ENCODE results near the gene GYS1.

Gene GYS1

DNA sequence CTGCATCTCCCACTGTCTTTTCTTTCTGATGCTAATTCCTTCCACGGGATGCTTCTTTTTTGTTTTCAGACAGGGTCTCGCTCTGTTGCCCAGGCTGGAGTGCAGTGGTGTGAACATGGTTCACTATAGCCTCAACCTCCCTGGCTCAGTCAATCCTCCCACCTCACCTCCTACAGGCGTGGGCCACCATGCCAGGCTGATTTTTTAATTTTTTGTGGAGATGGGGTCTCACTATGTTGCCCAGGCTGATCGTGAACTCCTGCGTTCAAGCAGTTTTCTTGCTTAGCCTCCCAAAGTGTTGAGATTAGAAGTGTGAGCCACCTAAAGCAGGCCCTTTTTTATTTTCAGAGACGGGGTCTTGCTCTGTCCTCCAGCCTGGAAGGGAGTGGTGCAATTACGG is 4.8 kb downstream of the GYS1 start:
- DNase-seq = no peak

- DNase-seq = no peak
These were observed 5.8 kb downstream of the GYS1 start for GRCh38 chr19:48987323-48987722.

GRCh38 chr19:48986211-48986610 is 6.9 kb downstream of the GYS1 start:
- DNase-seq = no peak

GRCh38 chr19:48985711-48986110 is 7.4 kb downstream of the GYS1 start:
- no peak for DNase-seq

- DNase-seq = no peak
These were observed 10.8 kb downstream of the GYS1 start for GRCh38 chr19:48982280-48982679.

GRCh38 chr19:48977061-48977460 is 16.0 kb downstream of the GYS1 start:
- DNase-seq = no peak

GRCh38 chr19:48975947-48976847 is 16.9 kb downstream of the GYS1 start:
- DNase-seq = no peak

- DNase-seq = no peak
These were observed 22.1 kb downstream of the GYS1 start for GRCh38 chr19:48970923-48971395.

DNA sequence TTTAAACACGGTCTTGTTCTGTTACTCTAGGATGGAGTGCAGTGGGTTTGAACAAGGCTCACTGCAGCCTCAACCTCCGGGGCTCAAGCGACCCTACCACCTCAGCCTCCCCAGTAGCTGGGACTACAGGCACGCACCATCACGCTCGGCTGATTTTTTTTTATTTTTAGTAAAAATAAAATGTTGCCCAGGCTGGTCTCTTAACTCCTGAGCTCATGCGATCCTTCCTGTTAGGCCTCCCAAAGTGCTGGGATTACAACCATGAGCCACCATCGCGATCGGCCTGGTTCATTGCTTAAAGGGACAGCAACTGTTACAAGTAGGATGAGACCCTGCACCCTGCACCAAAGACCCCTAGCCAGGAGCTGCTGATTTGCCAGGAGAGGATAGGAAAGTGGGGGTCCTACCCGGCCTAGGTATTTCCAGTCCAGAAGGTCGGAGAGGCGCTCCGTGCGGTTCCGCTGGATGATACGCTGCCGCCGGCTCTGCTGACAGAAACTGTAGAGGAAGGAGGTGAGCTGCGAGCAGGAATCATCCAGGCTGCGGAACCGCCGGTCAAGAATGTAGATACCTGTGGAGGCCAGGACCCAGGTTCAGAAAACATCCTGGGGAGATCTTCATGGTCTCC is 22.9 kb downstream of the GYS1 start:
- no peak for DNase-seq

DNA sequence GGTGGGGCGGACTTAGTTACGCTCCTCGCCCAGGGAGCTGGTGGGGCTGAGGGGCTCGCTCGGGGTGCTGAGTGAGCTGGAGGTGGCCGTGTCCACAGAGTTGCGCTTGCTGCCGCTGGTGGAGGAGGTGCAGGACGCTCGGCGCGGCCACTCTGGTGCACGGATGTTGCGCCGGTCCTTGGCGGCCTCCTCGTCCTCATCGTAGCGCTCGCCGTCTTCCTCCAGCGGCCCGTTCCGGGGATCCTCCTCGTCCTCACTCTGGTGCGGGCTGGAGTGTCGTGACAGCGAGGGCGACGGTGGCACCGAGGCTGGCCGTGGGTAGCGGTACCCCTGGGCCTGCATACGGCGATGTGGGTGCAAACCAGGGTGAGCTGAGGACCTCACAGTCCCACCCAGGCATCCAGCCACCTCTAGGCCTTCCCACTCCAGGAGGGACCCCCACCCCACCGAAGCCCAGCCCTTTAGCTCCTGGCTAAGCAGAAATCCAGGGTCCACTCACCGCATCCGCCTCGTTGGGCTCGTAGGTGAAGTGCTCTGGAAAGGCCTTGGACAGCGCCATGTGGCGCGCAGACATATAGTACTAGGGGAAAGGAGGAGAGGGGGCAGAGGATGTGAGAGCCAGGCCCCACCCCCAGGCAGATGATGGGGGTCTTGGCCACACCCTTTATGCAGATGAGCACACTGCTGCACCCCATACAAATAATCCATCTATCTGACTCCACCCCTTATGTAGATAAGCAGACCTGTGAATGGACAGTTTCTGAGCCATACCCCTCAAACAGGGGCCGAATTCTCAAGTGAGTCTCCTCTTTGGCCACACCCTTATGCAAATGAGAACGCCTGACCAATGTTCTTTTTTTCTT is 23.6 kb downstream of the GYS1 start:
- DNase-seq = no peak

- DNase-seq = no peak
These were observed 24.3 kb downstream of the GYS1 start for GRCh38 chr19:48968813-48969218.

DNA sequence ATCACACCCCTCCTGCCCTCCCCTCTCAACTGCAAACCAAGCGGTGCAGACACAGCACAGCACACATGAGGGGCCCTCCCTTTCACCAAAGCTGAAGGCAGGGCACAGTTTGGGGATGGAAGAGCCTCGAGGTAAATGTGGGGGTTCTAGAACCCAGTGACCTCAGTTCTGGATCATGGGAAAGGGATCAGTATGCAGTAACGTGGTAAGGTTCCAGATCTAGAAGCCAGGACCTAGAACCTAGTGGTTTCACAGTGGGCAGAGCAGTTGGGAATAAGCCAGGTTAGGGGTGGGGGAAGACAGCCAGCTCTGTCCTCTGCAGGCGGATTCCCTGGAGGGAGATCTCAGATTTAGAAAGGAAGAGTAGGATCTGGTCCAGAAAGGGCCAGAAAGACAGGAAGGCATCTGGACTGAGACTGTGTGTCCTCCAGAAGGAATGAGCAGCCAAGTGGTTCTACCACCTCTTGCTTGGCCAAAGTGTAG is 24.9 kb downstream of the GYS1 start:
- no peak for DNase-seq

DNA sequence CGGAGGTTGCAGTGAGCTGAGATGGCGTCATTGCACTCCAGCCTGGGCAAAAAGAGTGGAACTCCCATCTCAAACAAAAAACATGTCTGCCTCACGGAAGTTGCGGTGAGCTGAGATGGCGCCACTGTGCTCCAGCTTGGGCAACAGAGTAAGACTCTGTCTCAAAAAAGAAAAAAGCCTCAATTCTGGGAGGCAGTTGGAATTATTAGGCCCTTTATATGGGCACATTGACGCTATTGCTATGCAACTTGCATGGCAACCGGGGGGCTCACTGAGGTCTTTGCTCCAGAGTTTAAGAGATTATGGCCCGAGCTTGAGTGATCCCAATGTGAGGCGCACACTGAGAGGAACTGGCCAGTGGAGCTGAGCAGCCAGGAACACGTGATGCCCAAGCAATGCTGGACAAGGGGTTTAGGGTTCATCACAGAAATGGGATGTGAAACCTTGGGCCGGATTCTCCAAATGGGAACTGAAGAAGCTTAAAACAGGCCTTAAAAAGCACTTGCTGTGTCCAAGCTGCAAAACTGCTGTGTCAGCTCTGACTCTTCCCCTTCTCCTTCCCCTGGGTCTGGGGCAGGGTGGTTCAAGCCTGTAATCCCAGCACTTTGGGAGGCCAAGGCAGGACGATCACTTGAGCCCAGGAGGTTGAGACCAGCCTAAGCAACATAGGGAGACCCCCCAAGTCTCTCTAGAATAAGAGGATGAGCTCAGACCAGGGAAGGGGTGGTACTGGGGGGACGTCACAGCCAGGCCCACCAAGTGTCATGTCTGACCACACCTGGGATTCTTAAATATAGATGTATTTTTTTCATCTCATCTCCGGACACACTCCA is 25.5 kb downstream of the GYS1 start:
- DNase-seq = no peak

DNA sequence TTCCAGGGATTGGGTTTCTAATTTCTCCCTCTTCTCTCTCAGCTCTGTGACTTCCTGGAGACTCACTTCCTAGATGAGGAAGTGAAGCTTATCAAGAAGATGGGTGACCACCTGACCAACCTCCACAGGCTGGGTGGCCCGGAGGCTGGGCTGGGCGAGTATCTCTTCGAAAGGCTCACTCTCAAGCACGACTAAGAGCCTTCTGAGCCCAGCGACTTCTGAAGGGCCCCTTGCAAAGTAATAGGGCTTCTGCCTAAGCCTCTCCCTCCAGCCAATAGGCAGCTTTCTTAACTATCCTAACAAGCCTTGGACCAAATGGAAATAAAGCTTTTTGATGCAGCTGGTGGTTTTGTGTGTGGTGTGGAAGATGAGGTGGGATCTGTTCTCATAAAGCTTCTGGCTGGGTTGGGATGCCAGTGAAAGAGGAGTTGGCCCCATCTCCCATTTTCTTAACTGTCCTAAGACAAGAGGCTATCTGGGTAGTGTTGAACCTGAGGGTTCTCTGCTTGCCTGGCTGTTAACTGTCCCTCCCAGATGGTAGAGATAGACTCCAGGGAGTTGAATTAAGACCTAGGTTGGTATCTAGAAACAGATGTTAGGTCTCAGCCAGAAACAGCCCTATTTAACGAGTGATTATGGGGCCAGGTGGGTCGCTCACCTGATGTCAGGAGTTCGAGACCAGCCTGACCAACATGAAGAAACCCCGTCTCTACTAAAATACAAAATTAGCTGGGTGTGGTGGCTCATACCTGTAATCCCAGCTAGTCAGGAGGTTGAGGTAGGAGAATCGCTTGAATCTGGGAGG is 26.4 kb downstream of the GYS1 start:
- no peak for DNase-seq

DNA sequence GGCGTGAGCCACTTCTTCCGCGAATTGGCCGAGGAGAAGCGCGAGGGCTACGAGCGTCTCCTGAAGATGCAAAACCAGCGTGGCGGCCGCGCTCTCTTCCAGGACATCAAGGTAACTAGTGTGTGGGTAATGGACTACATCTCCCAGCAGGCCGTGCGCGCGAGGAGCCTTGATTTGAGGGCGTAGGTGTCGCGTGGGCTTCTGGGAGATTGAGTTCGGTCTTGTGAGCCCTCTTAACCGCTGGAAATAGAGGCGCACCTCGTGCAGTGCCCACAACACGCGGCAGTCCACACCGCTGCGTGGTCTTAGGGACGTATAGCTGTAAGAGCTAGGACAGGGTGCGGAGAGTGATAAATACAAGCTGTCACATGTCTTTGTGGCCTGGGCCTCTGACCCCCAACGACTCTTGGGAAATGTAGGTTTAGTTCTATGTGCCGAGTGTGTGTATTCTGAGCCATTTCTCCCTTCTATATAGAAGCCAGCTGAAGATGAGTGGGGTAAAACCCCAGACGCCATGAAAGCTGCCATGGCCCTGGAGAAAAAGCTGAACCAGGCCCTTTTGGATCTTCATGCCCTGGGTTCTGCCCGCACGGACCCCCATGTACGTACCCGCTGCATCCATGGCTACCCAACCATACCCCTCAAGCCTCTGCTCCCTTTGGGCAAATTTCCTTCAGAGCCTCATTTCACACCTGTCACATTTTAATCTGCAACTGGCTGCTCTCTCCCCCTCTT is 27.1 kb downstream of the GYS1 start:
- DNase-seq = peak; percentile 35

DNA sequence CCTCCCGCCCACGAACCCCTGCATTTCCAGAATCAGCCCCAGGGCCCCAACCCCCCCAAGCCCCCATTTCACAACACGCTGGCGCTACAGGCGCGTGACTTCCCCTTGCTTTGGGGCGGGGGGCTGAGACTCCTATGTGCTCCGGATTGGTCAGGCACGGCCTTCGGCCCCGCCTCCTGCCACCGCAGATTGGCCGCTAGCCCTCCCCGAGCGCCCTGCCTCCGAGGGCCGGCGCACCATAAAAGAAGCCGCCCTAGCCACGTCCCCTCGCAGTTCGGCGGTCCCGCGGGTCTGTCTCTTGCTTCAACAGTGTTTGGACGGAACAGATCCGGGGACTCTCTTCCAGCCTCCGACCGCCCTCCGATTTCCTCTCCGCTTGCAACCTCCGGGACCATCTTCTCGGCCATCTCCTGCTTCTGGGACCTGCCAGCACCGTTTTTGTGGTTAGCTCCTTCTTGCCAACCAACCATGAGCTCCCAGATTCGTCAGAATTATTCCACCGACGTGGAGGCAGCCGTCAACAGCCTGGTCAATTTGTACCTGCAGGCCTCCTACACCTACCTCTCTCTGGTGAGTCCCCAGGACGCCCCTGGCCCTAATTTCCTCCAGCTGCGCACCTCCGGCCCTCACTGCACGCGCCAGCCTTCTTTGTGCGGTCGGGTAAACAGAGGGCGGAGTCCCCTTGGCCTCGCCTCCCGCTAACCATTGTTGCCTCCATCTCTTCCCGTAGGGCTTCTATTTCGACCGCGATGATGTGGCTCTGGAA is 27.9 kb downstream of the GYS1 start, which contains the start of gene FTL:
FTL (plus strand) TSS at position 270 of the 766 bp plus-strand sequence; CDS start at position 469, 199 bp downstream.
- peak; percentile 22 for DNase-seq

- DNase-seq = no peak
These were observed 28.7 kb downstream of the GYS1 start for GRCh38 chr19:48964205-48965039.

DNA sequence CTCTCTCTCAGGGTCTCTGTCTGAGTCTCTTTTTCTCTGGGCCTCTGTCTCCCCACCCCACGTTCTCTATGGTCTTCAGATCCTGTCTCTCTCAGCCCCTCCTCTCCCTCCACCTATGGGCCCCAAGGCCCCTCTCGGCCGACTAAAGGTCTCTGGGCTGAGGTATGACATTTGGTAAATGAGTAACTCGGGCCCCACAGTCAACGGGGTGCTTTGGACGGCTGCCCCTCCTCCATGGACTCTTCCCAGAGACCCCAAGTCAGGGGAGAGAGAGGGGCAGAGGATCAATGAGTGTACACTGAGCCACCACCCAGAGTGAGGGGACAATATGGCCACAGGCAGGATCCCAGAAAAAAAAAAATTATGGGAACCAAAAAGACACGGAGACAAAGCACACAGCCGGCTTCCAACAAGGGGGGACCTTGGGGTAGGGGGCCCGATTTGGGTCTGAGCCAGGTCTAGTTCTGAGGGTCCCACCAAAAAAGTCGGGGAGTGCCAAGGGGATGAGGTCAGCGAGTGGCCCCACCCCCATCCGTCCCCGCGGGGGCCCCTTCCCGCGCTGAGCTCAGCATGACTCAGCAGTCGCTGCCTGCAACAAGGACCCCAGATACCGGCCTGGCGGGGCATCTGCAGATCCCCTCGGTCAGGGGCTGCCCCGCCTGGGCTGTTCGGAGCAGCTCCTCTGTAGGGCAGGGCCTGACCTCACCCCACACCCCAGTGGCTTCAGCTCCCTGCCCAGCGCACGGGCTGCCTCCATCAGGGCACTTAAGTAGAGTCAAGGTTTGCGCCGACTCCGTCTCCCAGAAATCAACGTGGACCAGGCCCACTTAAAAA is 29.5 kb downstream of the GYS1 start:
- no peak for DNase-seq
